Calu3 (cell line): Measurements from ENCODE around the gene MLLT6. TPM values are rescaled to one million over a fixed set of nuclear protein-coding genes. Genes with fewer than 3 reads are reported as not detected.
A peak's percentile ranks its signal among the peaks of the same experiment; 100 is the strongest.

ENCODE experiments used
- BruUV-seq: library from RNA; stranded (reverse); fragments of 400-500 nt; replicated peaks from 2 replicates; lab custom pipeline; 2021; lab: Mats Ljungman, UMichigan
- CTCF ChIA-PET: fragments of 300-600 bp; sonication (Branson Sonifier 250); formaldehyde crosslinking; loops from one replicate; lab custom pipeline; 2022; ENCODE audit warnings: antibody characterized with exemption; lab: Charles Lee
- DNase-seq: peaks from one replicate; pipeline ENCODE4 v3.0.0; 2022
- H3K27ac Mint-ChIP-seq: one replicate; pipeline ENCODE4 v1.8.0; 2022; ENCODE audit warnings: mixed read lengths; ENCODE audit not compliant: unreplicated experiment
- H3K27me3 Mint-ChIP-seq: one replicate; pipeline ENCODE4 v1.8.0; 2022; ENCODE audit warnings: mixed read lengths; ENCODE audit not compliant: unreplicated experiment
- H3K36me3 Mint-ChIP-seq: one replicate; pipeline ENCODE4 v1.8.0; 2022; ENCODE audit warnings: mild to moderate bottlenecking, moderate library complexity, mixed read lengths; ENCODE audit not compliant: insufficient read depth, unreplicated experiment
- H3K4me1 Mint-ChIP-seq: one replicate; pipeline ENCODE4 v1.8.0; 2022; ENCODE audit warnings: mild to moderate bottlenecking, low read depth, mixed read lengths; ENCODE audit not compliant: unreplicated experiment
- H3K4me3 Mint-ChIP-seq: one replicate; pipeline ENCODE4 v1.8.0; 2022; ENCODE audit warnings: mild to moderate bottlenecking, low read depth, moderate library complexity, mixed read lengths; ENCODE audit not compliant: unreplicated experiment
- H3K9me3 Mint-ChIP-seq: one replicate; pipeline ENCODE4 v1.8.0; 2022; ENCODE audit warnings: low read depth, mixed read lengths; ENCODE audit not compliant: unreplicated experiment
- intact Hi-C: fragments of 100-400 bp; cut with micrococcal nuclease; formaldehyde crosslinking; loops from one replicate; pipeline ENCODE4 v1.10.0; 2022; ENCODE audit not compliant: unreplicated experiment
- total RNA-seq: library from RNA; stranded (reverse); gene quantifications from 2 replicates; pipeline ENCODE4 v1.2.3, GENCODE V29; 2022
- TF ChIP-seq, protein P1 (sequence below): fragments of 200-600 bp; IDR thresholded peaks from one replicate; pipeline ENCODE4 v1.8.0; 2022; ENCODE audit warnings: antibody characterized with exemption; ENCODE audit not compliant: unreplicated experiment

MLLT6 gene
- total RNA-seq, 1 experiment from 2014 or later, result 463 TPM

DNA sequence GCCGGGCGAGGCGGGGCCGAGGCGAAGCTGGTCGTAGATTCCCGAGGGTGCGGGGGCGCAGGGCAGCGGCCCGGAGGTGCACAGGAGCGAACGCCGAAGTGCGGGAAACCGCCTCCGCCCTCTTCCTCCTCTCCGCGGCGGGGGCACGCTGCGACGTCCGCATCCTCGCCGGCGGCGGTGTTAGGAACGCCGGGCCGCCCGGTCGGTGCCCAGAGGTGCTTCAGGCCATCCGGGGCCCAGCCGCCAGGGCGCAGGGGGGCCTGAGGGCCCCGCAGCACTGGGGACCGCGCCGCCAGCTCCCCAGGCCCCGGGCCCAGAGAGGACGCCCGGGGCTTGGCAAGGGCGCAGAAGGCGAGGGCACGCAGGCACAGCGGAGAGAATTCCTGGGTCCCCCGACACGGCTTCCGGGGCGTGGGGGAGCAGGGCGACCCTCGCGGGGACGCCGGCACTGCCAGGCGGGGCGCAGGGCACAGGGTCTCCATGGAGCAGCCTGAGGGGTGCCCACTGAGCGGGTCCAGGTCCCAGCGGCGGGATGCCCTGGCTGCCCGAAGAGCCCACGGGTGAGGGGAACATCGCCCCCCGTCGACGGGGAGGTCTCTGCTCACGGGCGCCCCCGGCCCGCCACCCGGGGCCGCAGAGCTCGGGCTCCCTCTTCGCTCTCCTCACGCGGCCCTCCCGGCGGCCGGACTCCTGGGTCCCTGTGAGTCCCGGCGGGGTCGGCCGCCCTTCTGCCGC is 30.9 kb upstream of the MLLT6 start:
- TSS peak; percentile 53 for BruUV-seq
- peaks cover 80% of the 10 kb centered on the region for H3K27me3 Mint-ChIP-seq
- TF ChIP-seq, protein P1, sequence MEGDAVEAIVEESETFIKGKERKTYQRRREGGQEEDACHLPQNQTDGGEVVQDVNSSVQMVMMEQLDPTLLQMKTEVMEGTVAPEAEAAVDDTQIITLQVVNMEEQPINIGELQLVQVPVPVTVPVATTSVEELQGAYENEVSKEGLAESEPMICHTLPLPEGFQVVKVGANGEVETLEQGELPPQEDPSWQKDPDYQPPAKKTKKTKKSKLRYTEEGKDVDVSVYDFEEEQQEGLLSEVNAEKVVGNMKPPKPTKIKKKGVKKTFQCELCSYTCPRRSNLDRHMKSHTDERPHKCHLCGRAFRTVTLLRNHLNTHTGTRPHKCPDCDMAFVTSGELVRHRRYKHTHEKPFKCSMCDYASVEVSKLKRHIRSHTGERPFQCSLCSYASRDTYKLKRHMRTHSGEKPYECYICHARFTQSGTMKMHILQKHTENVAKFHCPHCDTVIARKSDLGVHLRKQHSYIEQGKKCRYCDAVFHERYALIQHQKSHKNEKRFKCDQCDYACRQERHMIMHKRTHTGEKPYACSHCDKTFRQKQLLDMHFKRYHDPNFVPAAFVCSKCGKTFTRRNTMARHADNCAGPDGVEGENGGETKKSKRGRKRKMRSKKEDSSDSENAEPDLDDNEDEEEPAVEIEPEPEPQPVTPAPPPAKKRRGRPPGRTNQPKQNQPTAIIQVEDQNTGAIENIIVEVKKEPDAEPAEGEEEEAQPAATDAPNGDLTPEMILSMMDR, result peak; percentile 78
- H3K4me1 Mint-ChIP-seq, result peaks cover 34% of the 10 kb centered on the region
- H3K4me3 Mint-ChIP-seq, result peak overlapping the region; percentile 66
- CTCF ChIA-PET, result interaction anchor here (1.8 to 3.7 kb wide), 4 partner anchors 10 to 116 kb away, joined by 5 to 26 read pairs (median 13); partner anchors contain the start of gene CISD3
- H3K27ac Mint-ChIP-seq, result peak overlapping the region; percentile 31
- DNase-seq, result peak; percentile 75
- H3K36me3 Mint-ChIP-seq, result peaks cover 47% of the 10 kb centered on the region
- intact Hi-C loops, result loop anchor here (10.0 kb wide), 1 partner anchor 181 kb away; the partner anchor contains the start of gene RPL23
- no peaks in the 10 kb centered on the region for H3K9me3 Mint-ChIP-seq

DNA sequence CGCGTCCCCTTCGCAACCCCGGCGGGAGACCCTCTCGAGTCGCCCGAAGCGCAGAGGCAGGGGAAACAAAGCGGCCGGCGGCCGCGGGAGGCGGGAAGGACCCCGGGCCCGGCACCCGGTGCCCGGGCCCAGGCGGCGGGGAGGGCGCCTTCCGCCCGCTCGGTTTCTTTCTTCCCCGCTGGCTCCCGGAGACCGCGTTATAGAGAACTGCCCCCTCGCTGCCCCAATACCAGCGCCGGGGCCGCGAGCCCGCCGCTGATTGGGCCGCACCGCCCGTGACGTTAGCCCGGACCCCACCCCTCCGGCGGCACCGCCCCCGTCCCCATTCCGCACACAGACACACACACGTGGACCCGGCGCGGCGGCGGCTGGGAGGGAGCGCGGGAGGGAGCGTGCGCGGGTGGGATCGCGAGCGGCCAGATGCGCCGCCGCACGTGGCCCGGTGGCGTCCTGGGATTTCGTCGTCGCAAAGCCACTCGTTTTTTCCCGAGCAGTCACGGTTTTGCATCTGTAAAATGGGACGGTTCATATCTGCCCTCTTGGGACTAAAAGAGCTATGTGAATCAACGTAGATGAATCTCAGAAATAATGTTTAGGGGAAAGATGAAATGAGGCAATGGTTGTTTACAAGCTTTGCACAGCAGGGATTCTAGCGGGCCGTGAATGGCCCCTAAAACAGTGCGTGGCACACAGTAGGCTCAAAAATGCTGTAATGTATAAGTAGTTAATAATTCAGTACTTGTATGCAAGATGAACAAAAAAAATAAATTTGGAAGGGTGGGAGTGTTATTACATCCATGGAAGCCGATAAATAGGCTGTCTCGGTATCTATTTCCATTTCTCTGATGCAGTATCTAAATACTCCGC is 30.1 kb upstream of the MLLT6 start, which contains the start of gene EPOP:
EPOP (minus strand) TSS at position 209 of the 867 bp plus-strand sequence. CDS start 462 bp downstream, outside the sequence.
- Mint-ChIP-seq H3K4me3 (peak within 1 kb of the TSS; percentile 66), H3K36me3 (peaks cover 47% of the 10 kb centered on the region), H3K27me3 (peaks cover 72% of the 10 kb centered on the region), H3K4me1 (peaks cover 34% of the 10 kb centered on the region), H3K27ac (peak within 1 kb of the TSS; percentile 31), H3K9me3 (no peaks in the 10 kb centered on the region)
- CTCF ChIA-PET, result interaction anchor here (0.8 to 3.7 kb wide), 4 partner anchors 10 to 116 kb away, joined by 6 to 26 read pairs (median 16); partner anchors contain the start of gene CISD3
- intact Hi-C loops, result loop anchor here (10.0 kb wide), 1 partner anchor 180 kb away; the partner anchor contains the start of gene RPL23
- BruUV-seq, result TSS peak; percentile 68
- DNase-seq, result peak; percentile 100
- TF ChIP-seq, protein P1, result no peak

DNA sequence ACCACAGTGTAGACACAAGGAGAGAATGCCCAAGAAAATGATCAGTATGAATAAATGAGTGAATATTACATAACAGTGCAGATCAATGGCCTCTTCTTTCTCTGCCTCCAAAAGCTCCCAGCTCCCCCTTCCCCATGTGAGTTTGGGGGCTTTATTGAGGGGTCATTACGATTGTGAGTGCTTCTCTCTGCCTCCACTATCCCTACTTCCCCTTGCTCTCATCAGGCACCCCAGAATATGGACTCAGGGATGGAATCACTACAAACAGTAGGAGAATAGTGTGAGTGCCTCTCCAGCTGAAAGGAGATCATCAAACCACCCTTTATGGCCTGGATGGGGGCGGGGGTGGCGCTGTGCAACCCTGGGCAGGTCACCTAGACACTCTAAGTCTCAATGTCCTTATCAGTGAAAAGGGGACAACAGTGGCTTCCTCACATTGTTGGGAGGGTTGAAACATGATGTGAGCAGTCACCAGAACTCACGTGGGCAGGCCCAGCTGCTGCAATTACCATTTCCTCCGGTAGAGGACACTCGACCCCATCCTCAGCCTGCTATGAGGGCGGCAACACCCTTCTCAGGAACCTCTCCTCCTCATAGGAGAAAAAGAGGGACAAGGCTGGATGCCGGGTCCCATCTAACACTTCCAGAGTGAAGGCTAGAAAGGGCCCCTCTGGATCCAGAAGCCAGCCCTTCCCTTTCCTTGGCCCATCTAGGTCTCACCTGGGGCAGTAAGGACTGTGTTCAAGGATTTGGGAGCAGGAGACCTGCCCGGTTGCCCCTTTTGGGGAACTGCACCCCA is 28.2 kb upstream of the MLLT6 start:
- H3K4me3 Mint-ChIP-seq, result no peak overlapping the region
- TF ChIP-seq, protein P1, result peak; percentile 100
- peak; percentile 99 for DNase-seq
- H3K9me3 Mint-ChIP-seq, result no peaks in the 10 kb centered on the region
- CTCF ChIA-PET, result interaction anchor here (0.5 to 3.7 kb wide), 17 partner anchors 9 to 1083 kb away, joined by 3 to 84 read pairs (median 5); partner anchors contain the start of genes CISD3 and CWC25
- H3K27ac Mint-ChIP-seq, result no peak overlapping the region
- peaks cover 30% of the 10 kb centered on the region for H3K4me1 Mint-ChIP-seq
- peaks cover 53% of the 10 kb centered on the region for H3K27me3 Mint-ChIP-seq
- H3K36me3 Mint-ChIP-seq, result peaks cover 47% of the 10 kb centered on the region
- no TSS peak for BruUV-seq
- intact Hi-C loops, result loop anchor here (1.0 to 10.0 kb wide), 4 partner anchors 26 to 178 kb away; partner anchors contain the start of genes CISD3 and RPL23
